ENCODE data around the gene ZFHX3.

Gene ZFHX3

DNA sequence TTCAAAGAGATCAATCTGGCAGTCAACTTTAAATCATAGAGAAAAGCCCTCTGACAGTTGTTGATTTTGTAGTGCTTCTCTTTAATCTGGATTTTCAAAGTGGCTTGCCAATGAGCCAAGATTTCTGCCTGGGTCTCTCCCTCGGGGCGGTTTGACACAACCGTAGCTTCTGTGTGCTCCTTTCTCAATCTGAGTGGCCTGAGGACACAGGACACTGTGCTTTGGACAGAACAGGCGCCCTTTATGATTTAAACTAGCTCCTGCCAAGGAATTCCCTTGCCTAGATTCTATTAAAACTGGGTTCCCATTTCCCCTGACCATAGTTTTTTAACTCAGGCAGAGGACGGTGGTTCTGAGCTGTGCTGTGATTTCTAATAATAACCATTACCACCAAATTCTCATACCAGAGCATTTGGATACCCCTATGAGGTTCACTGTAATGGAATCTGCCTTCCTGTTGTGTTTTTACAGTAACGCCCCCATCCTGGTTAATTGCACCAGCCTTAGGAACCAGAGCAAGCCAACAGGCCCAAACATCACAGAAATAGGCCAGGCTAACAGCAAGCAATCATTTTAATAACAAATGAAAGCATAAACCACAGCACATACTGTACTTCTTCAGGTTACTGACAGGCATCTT lies 4.0 kb downstream of the ZFHX3 start:
- no peak overlapping the region for H3K27ac Mint-ChIP-seq
- H3K27me3 Mint-ChIP-seq: peaks cover 59% of the 10 kb centered on the region
- no peaks in the 10 kb centered on the region for H3K9me3 Mint-ChIP-seq
- no peak overlapping the region for H3K4me3 Mint-ChIP-seq
- DNase-seq: no peak
- CTCF ChIA-PET: interaction anchor here (0.6 to 1.8 kb wide), 2 partner anchors 210 to 212 kb away, joined by 4 read pairs; no protein-coding TSS in a partner anchor
- no peaks in the 10 kb centered on the region for H3K36me3 Mint-ChIP-seq
- H3K4me1 Mint-ChIP-seq: peaks cover 5% of the 10 kb centered on the region

DNA sequence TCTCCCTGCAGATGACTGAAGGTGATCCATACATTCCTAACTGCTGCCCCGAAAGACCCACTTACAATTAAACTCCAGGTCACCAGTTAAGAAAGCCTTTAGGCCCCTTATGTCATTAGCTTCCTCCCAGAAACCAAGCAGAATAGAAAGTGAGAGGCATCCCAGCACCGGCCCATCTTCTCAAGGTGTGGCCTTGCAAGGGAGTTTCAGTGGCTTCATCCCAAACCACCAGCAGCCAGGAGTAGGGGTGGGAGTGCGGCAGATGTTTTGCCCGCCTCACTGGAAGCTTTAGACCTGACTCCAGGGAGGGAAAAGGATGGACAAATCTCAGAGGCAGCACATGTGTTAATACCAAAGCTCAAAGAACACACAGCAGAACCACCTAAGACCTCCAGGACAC lies 5.1 kb downstream of the ZFHX3 start:
- no peaks in the 10 kb centered on the region for H3K36me3 Mint-ChIP-seq
- no peak overlapping the region for H3K4me3 Mint-ChIP-seq
- H3K9me3 Mint-ChIP-seq: no peaks in the 10 kb centered on the region
- no peak for DNase-seq
- H3K27me3 Mint-ChIP-seq: peaks cover 61% of the 10 kb centered on the region
- CTCF ChIA-PET: no interaction called here
- peaks cover 5% of the 10 kb centered on the region for H3K4me1 Mint-ChIP-seq
- H3K27ac Mint-ChIP-seq: no peak overlapping the region

- CTCF ChIA-PET: no interaction called here
- no peaks in the 10 kb centered on the region for H3K9me3 Mint-ChIP-seq
- H3K27me3 Mint-ChIP-seq: peaks cover 53% of the 10 kb centered on the region
- no peak for DNase-seq
- H3K36me3 Mint-ChIP-seq: no peaks in the 10 kb centered on the region
- peaks cover 9% of the 10 kb centered on the region for H3K4me1 Mint-ChIP-seq
- H3K27ac Mint-ChIP-seq: no peak overlapping the region
- no peak overlapping the region for H3K4me3 Mint-ChIP-seq
These were observed 6.3 kb downstream of the ZFHX3 start for GRCh38 chr16:73041676-73042075.

GRCh38 chr16:73040735-73041402 lies 7.1 kb downstream of the ZFHX3 start:
- Mint-ChIP-seq H3K9me3 (no peaks in the 10 kb centered on the region), H3K36me3 (no peaks in the 10 kb centered on the region), H3K27me3 (peaks cover 52% of the 10 kb centered on the region), H3K4me1 (peaks cover 14% of the 10 kb centered on the region), H3K27ac (no peak overlapping the region), H3K4me3 (no peak overlapping the region)
- CTCF ChIA-PET: no interaction called here
- DNase-seq: no peak

DNA sequence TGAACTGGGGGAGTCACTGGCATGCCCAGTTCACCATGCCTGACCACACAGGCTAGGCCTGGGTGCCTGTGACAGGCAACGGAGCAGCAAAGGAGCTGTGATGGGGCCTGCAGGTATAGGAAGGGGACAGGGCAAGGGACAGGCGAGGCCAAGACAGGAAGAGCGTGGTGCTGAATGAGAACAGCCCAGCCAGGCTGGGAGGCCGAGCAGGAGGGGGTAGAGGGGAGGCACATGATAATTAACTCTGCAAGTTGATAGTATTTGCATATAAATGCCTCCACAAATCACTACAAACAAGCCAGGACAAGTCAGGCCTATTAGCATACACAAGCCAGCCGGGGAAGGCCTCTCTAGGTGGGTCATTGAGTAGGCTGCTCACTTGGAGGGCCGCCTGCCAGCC lies 7.8 kb downstream of the ZFHX3 start:
- no peaks in the 10 kb centered on the region for H3K36me3 Mint-ChIP-seq
- DNase-seq: no peak
- peaks cover 47% of the 10 kb centered on the region for H3K27me3 Mint-ChIP-seq
- H3K9me3 Mint-ChIP-seq: no peaks in the 10 kb centered on the region
- H3K4me1 Mint-ChIP-seq: peaks cover 15% of the 10 kb centered on the region
- no peak overlapping the region for H3K27ac Mint-ChIP-seq
- CTCF ChIA-PET: no interaction called here
- H3K4me3 Mint-ChIP-seq: no peak overlapping the region

- no peak overlapping the region for H3K27ac Mint-ChIP-seq
- H3K36me3 Mint-ChIP-seq: no peaks in the 10 kb centered on the region
- DNase-seq: no peak
- H3K4me3 Mint-ChIP-seq: no peak overlapping the region
- H3K4me1 Mint-ChIP-seq: peaks cover 15% of the 10 kb centered on the region
- CTCF ChIA-PET: no interaction called here
- H3K9me3 Mint-ChIP-seq: no peaks in the 10 kb centered on the region
- peaks cover 49% of the 10 kb centered on the region for H3K27me3 Mint-ChIP-seq
These were observed 9.9 kb downstream of the ZFHX3 start for GRCh38 chr16:73037845-73038570.

GRCh38 chr16:73037331-73037745 lies 10.6 kb downstream of the ZFHX3 start:
- no peak overlapping the region for H3K27ac Mint-ChIP-seq
- no peaks in the 10 kb centered on the region for H3K9me3 Mint-ChIP-seq
- H3K27me3 Mint-ChIP-seq: peaks cover 46% of the 10 kb centered on the region
- no peaks in the 10 kb centered on the region for H3K36me3 Mint-ChIP-seq
- DNase-seq: no peak
- H3K4me1 Mint-ChIP-seq: peaks cover 15% of the 10 kb centered on the region
- H3K4me3 Mint-ChIP-seq: no peak overlapping the region
- CTCF ChIA-PET: no interaction called here

DNA sequence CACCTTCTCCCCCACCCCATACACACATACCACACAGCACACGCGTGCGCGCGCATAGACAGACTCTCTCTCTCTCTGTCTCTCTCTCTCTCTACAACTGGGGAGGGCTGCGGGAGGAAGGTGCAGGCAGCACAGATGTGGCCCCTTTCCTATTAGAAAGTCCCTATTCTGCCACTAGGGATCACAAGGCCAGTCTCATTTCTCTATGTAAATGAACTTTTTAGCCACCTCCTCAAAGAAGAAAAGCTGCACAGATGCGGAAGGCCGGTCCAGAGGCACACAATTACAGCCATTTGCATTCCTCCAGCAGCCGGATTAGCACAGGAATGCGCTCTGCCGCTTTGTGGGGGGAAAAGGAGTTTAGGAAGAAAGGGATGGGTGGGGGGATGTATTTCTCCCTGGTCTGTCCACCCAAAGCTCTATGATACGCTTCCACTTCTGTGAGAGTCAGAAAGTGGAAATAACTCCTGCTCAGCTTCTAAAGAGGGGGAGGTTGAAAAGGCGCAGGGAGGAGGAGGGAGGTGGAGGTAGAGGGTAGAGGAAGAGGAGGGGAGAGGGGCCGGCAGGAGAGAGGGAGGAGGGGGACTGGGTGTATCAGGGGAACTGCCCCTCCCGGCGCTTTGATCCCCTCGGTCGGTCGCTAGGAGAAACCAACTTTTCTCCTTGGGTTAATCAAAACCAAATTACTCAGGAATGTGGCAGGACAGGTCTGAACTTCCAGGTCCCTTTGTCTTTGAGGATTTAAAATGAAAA lies 11.7 kb downstream of the ZFHX3 start:
- H3K36me3 Mint-ChIP-seq: no peaks in the 10 kb centered on the region
- no peak for DNase-seq
- H3K27me3 Mint-ChIP-seq: peaks cover 49% of the 10 kb centered on the region
- no peak overlapping the region for H3K4me3 Mint-ChIP-seq
- CTCF ChIA-PET: no interaction called here
- no peaks in the 10 kb centered on the region for H3K9me3 Mint-ChIP-seq
- no peak overlapping the region for H3K27ac Mint-ChIP-seq
- H3K4me1 Mint-ChIP-seq: peaks cover 15% of the 10 kb centered on the region

DNA sequence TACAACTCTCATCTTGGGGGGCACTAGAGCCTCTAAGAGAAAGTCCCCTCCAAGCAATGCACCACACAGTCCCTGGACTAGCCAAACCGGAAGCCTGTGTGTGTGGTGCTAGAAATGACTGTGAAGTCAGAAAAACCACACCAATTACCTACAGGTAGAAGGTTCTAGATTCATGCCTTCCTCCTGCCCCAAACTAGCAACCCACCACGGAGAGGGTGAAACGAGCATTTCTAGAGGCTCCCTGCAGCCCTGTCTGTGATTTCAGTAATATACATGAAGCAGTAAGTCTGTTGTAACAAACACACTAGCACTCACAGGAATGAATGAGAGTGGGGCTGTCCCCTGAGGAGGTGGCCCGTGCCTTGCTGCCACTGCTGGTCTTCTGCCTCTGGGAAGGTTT lies 13.6 kb downstream of the ZFHX3 start:
- Mint-ChIP-seq H3K27me3 (peaks cover 55% of the 10 kb centered on the region), H3K9me3 (no peaks in the 10 kb centered on the region), H3K36me3 (no peaks in the 10 kb centered on the region), H3K4me3 (no peak overlapping the region), H3K4me1 (peaks cover 15% of the 10 kb centered on the region), H3K27ac (no peak overlapping the region)
- CTCF ChIA-PET: no interaction called here
- DNase-seq: no peak

- CTCF ChIA-PET: no interaction called here
- Mint-ChIP-seq H3K27me3 (peaks cover 59% of the 10 kb centered on the region), H3K9me3 (no peaks in the 10 kb centered on the region), H3K4me1 (peaks cover 15% of the 10 kb centered on the region), H3K4me3 (no peak overlapping the region), H3K27ac (no peak overlapping the region), H3K36me3 (no peaks in the 10 kb centered on the region)
- no peak for DNase-seq
These were observed 14.5 kb downstream of the ZFHX3 start for GRCh38 chr16:73033271-73033998.

DNA sequence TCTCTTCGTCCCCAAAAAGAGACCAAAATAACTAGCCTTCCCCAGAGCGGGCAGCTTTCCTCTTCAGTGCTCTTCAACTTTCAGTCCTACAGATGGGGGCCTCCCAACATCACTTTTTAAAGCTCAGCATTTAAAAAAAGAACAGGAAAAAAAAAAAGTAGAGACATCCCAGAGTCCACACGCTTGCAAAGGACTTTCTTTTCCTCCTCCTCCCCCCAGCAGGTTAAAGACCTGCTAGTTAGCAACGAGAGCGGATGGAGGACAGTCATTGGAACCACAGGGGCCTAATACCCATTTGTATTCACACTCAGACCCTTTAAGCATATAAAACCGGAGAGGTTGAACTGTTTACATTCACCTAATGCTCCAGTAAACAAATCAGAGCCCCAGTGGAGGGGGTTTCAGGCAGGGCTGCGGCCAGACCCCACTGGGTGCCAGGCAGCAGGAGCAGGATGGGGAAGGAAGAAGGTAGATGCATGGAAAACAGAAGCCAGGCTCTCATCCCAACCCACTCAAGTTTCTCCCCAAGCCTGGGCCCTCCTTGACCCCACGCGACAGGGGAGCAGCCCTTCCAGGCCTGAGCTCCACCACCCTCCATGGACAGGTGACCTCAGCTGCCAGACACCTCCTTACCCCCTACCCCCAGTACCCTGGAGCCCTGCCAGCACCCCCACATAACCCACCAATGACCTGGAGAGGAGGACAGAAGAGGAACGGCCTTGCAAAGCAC lies 15.2 kb downstream of the ZFHX3 start:
- Mint-ChIP-seq H3K27ac (no peak overlapping the region), H3K27me3 (peaks cover 54% of the 10 kb centered on the region), H3K4me3 (no peak overlapping the region), H3K9me3 (no peaks in the 10 kb centered on the region), H3K4me1 (peaks cover 15% of the 10 kb centered on the region), H3K36me3 (no peaks in the 10 kb centered on the region)
- CTCF ChIA-PET: interaction anchor here (0.6 kb wide), 1 partner anchor 855 kb away, joined by 3 read pairs; no protein-coding TSS in a partner anchor
- DNase-seq: no peak

DNA sequence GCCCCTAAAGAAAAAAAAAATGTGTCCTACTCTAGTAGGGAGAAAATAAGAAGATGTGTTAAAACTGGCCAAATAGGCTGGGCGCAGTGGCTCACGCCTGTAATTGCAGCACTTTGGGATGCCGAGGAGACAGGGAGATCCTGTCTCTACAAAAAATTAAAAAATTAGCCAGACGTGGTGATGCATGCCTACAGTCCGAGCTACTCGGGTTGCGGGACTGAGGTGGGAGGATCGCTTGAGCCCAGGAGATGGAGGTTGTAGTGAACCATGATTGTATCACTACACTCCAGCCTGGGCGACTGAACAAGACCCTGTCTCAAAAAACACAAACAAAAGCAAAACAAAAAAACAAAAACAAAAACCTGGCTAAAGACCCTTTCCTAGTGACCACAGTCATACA lies 15.9 kb downstream of the ZFHX3 start:
- Mint-ChIP-seq H3K27me3 (peaks cover 51% of the 10 kb centered on the region), H3K4me3 (no peak overlapping the region), H3K36me3 (no peaks in the 10 kb centered on the region), H3K9me3 (no peaks in the 10 kb centered on the region), H3K4me1 (peaks cover 9% of the 10 kb centered on the region), H3K27ac (no peak overlapping the region)
- DNase-seq: no peak
- CTCF ChIA-PET: no interaction called here

GRCh38 chr16:73031155-73031866 lies 16.6 kb downstream of the ZFHX3 start:
- peaks cover 5% of the 10 kb centered on the region for H3K4me1 Mint-ChIP-seq
- no peak overlapping the region for H3K27ac Mint-ChIP-seq
- no peaks in the 10 kb centered on the region for H3K9me3 Mint-ChIP-seq
- H3K4me3 Mint-ChIP-seq: no peak overlapping the region
- H3K36me3 Mint-ChIP-seq: no peaks in the 10 kb centered on the region
- H3K27me3 Mint-ChIP-seq: peaks cover 48% of the 10 kb centered on the region
- CTCF ChIA-PET: no interaction called here
- no peak for DNase-seq
